ENCODE results near the gene CRYBG3. TPM values are rescaled to one million over a fixed set of nuclear protein-coding genes. Genes with fewer than 3 reads are reported as not detected.
A peak's percentile ranks its signal among the peaks of the same experiment; 100 is the strongest.

CRYBG3 gene
- total RNA-seq: 10 to 100 TPM; 11.6 to 12.3 TPM
- polyA plus RNA-seq: 1 to 10 TPM in 1 of 2 donors, under 1 TPM in 1; 0.83 to 3.4 TPM

DNA sequence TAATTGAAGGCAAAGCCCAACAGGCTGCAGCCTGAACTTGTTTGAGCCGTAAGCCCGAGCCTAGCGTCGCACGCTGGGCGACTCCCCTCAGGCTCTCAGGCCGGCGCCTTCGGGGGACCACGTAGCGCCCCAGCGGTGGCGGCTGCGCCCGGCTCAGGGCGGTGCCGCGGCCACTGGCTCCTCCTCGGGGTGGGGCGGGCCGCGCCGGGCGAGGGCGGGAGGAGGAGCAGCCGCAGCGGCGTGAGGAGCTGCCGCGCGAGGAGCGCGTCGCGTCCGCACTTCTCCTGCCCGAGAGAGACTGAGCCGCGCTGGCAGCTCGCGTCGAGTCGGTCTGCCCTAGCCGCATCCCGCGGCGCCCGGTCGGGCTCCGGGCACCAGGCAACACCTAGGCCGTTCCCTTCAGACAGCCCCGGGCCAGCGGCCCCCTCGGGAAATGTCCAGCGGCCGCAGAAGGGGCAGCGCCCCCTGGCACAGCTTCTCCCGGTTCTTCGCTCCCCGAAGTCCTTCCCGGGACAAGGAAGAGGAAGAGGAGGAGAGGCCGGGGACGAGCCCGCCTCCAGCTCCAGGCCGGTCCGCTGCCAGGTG lies at the start of gene CRYBG3:
Gene CRYBG3 (plus strand): TSS at position 238 of the 585 bp plus-strand sequence. CDS start 196 bp downstream, at position 434.
- peak; percentile 78 to 86 (median 85) for DNase-seq
- H3K36me3 Mint-ChIP-seq: peaks cover 0 to 8% of the 10 kb centered on the region in 2 donors
- peak within 1 kb of the TSS; percentile 87 to 97 (median 94) for H3K27ac Mint-ChIP-seq
- peaks cover 0 to 2% of the 10 kb centered on the region in 2 donors for H3K27me3 Mint-ChIP-seq
- peak within 1 kb of the TSS; percentile 96 to 99 (median 98) for H3K4me3 Mint-ChIP-seq
- no peaks in the 10 kb centered on the region for H3K36me3 ChIP-seq (ENCODE audit: insufficient read depth, low read length)
- intact Hi-C loops (cut with micrococcal nuclease): loop anchor here (1.0 to 2.0 kb wide), 6 partner anchors 29 to 201 kb away; partner anchors contain the start of genes ARL6 and RIOX2
- no peaks in the 10 kb centered on the region for H3K9me3 Mint-ChIP-seq
- peak within 1 kb of the TSS; percentile 48 for H3K27ac ChIP-seq (ENCODE audit: low read depth, low read length)
- no peaks in the 10 kb centered on the region for H3K27me3 ChIP-seq (ENCODE audit: insufficient read depth, low read length)
- H3K9me3 ChIP-seq (ENCODE audit: control insufficient read depth in 1 of 2, low read length in 2 of 2): no peaks in the 10 kb centered on the region
- ChIA-PET POLR2A (ENCODE audit: partially characterized antibody) (interaction anchor here (0.6 to 3.5 kb wide), 26 partner anchors 10 to 771 kb away, joined by 3 to 26 read pairs (median 3); partner anchors contain the start of genes ARL6, CLDND1 and CPOX), CTCF (ENCODE audit: partially characterized antibody) (interaction anchor here (0.6 to 4.4 kb wide), 18 partner anchors 11 to 201 kb away, joined by 3 to 24 read pairs (median 5); partner anchors contain the start of gene ARL6)
- H3K4me1 ChIP-seq (ENCODE audit: insufficient read depth, low read length): peaks cover 21% of the 10 kb centered on the region
- H3K4me1 Mint-ChIP-seq: peaks cover 24 to 38% (median 27%) of the 10 kb centered on the region in 4 donors
- H3K4me3 ChIP-seq (ENCODE audit: low read length in 2 of 2): peak within 1 kb of the TSS; percentile 55 to 76

DNA sequence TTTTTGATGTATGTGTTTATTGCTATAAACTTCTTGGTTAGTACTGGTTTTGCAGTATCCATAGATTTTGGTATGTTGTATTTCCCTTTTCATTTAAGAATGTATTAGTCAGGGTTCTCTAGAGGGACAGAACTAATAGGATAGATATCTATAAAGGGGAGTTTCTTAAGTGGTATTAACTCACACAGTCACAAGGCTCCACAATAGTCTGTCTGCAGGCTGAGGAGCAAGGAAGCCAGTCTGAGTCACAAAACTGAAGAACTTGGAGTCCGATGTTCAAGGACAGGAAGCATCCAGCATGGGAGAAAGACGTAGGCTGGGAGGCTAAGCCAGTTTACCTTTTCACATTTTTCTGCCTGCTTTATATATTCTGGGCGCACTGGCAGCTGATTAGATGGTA lies 48.9 kb upstream of the CRYBG3 start:
- H3K27me3 ChIP-seq (ENCODE audit: insufficient read depth, low read length): no peaks in the 10 kb centered on the region
- ChIA-PET CTCF (ENCODE audit: partially characterized antibody) (no interaction called here), POLR2A (ENCODE audit: partially characterized antibody) (no interaction called here)
- no peak overlapping the region for H3K27ac ChIP-seq (ENCODE audit: low read depth, low read length)
- DNase-seq: no peak
- peaks cover 52 to 64% of the 10 kb centered on the region in 2 donors for H3K36me3 Mint-ChIP-seq
- H3K9me3 Mint-ChIP-seq: peaks cover 0 to 2% (median 0%) of the 10 kb centered on the region in 8 donors
- H3K4me1 Mint-ChIP-seq: peaks cover 0 to 3% (median under 1%) of the 10 kb centered on the region in 4 donors
- no peaks in the 10 kb centered on the region for H3K36me3 ChIP-seq (ENCODE audit: insufficient read depth, low read length)
- no peak overlapping the region for H3K27ac Mint-ChIP-seq
- H3K4me3 ChIP-seq (ENCODE audit: low read length in 2 of 2): no peak overlapping the region
- H3K9me3 ChIP-seq (ENCODE audit: control insufficient read depth in 1 of 2, low read length in 2 of 2): no peaks in the 10 kb centered on the region
- no peak overlapping the region for H3K4me3 Mint-ChIP-seq
- no peaks in the 10 kb centered on the region for H3K27me3 Mint-ChIP-seq
- H3K4me1 ChIP-seq (ENCODE audit: insufficient read depth, low read length): no peaks in the 10 kb centered on the region
- intact Hi-C loops (cut with micrococcal nuclease): no loop called here

DNA sequence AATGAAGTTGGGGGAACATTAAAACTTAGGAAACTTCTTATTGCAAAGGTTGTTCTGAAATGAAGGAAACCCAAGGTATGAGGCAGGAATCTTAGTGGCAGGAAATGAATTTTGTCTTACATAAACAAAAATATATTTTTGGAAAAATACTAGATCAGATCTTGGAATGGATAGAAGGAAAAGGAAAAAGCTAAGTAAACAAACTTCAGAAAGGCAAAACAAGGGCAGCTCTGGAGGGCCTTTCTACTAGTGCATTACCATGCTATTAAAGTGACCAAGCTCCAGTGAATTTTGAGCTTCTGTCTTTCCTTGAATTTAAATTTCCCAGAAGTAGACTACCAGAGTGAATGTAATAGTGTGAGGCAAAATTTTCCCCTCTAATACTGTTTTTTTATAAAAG lies 43.7 kb upstream of the CRYBG3 start:
- DNase-seq: no peak
- Mint-ChIP-seq H3K4me1 (no peaks in the 10 kb centered on the region), H3K27me3 (no peaks in the 10 kb centered on the region), H3K27ac (no peak overlapping the region), H3K9me3 (no peaks in the 10 kb centered on the region), H3K4me3 (no peak overlapping the region), H3K36me3 (peaks cover 22 to 40% of the 10 kb centered on the region in 2 donors)
- Histone ChIP-seq H3K36me3 (ENCODE audit: insufficient read depth, low read length) (no peaks in the 10 kb centered on the region), H3K4me3 (ENCODE audit: low read length in 2 of 2) (no peak overlapping the region), H3K27me3 (ENCODE audit: insufficient read depth, low read length) (no peaks in the 10 kb centered on the region), H3K4me1 (ENCODE audit: insufficient read depth, low read length) (no peaks in the 10 kb centered on the region), H3K9me3 (ENCODE audit: control insufficient read depth in 1 of 2, low read length in 2 of 2) (no peaks in the 10 kb centered on the region), H3K27ac (ENCODE audit: low read depth, low read length) (no peak overlapping the region)
- intact Hi-C loops (cut with micrococcal nuclease): no loop called here
- ChIA-PET CTCF (ENCODE audit: partially characterized antibody) (no interaction called here), POLR2A (ENCODE audit: partially characterized antibody) (no interaction called here)

DNA sequence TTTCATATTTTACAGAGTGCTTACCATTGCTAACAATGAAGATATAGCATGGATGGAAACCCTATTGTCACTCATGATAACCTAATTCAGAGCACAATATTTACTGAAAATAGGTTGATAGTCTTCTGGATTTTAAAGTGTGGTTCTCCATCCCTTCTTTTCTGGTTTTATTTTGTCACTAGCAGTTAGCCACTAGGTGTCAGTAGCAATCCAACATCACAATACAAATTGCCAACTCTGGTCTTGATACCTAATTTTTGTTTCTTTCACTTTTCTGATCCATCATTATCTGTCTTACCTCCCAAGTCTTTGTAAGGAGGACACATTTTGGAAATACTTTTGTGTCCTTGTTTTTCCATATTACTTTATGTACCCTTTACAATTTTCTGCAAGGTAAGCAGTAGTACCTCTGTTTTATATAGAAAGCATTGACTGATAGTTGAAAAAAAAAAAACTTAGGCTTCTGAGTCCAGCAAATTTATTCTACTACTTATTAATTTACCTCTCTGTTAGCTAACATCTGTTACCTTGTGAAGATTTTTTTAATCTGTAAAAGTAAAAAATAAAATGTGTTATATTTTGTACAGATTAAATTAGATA lies 28.3 kb upstream of the CRYBG3 start:
- Mint-ChIP-seq H3K9me3 (no peaks in the 10 kb centered on the region), H3K27ac (no peak overlapping the region), H3K27me3 (no peaks in the 10 kb centered on the region), H3K36me3 (peaks cover under 1% of the 10 kb centered on the region in 2 donors), H3K4me3 (no peak overlapping the region), H3K4me1 (no peaks in the 10 kb centered on the region)
- intact Hi-C loops (cut with micrococcal nuclease): loop anchor here (1.0 kb wide), 5 partner anchors 28 to 536 kb away; no protein-coding TSS in a partner anchor
- ChIA-PET CTCF (ENCODE audit: partially characterized antibody) (interaction anchor here (0.7 to 6.0 kb wide), 11 partner anchors 28 to 245 kb away, joined by 3 to 174 read pairs (median 4); partner anchors contain the start of genes CRYBG3 and RIOX2), POLR2A (ENCODE audit: partially characterized antibody) (interaction anchor here (1.2 kb wide), 1 partner anchor 29 kb away, joined by 3 read pairs; the partner anchor contains the start of gene ARL6)
- H3K4me3 ChIP-seq (ENCODE audit: low read length in 2 of 2): no peak overlapping the region
- H3K27me3 ChIP-seq (ENCODE audit: insufficient read depth, low read length): no peaks in the 10 kb centered on the region
- no peaks in the 10 kb centered on the region for H3K36me3 ChIP-seq (ENCODE audit: insufficient read depth, low read length)
- H3K4me1 ChIP-seq (ENCODE audit: insufficient read depth, low read length): no peaks in the 10 kb centered on the region
- H3K9me3 ChIP-seq (ENCODE audit: control insufficient read depth in 1 of 2, low read length in 2 of 2): no peaks in the 10 kb centered on the region
- DNase-seq: peak; percentile 41 to 66 (median 61)
- H3K27ac ChIP-seq (ENCODE audit: low read depth, low read length): no peak overlapping the region

DNA sequence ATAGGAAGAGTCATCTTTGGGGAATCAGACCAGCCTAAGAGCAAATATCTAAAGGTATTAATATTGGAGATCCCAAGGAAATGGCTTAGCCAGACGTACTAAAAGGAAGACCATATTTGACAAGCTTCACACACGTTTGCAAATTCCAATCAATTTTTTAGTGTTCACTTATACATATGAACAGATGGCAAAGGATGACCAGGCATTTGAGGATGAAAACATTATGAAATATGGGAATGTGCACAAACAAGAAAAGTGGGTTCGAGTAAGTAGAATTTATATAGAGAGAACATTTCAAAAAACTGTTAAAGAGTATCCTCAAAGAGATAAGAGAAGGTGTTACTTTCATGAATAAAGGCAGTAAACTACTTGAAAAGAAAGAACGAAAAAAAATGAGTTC lies 25.9 kb upstream of the CRYBG3 start:
- Histone ChIP-seq H3K36me3 (ENCODE audit: insufficient read depth, low read length) (no peaks in the 10 kb centered on the region), H3K27me3 (ENCODE audit: insufficient read depth, low read length) (no peaks in the 10 kb centered on the region), H3K4me3 (ENCODE audit: low read length in 2 of 2) (no peak overlapping the region), H3K9me3 (ENCODE audit: control insufficient read depth in 1 of 2, low read length in 2 of 2) (no peaks in the 10 kb centered on the region), H3K4me1 (ENCODE audit: insufficient read depth, low read length) (no peaks in the 10 kb centered on the region), H3K27ac (ENCODE audit: low read depth, low read length) (no peak overlapping the region)
- intact Hi-C loops (cut with micrococcal nuclease): no loop called here
- ChIA-PET POLR2A (ENCODE audit: partially characterized antibody) (no interaction called here), CTCF (ENCODE audit: partially characterized antibody) (interaction anchor here (1.3 to 6.0 kb wide), 2 partner anchors 17 to 228 kb away, joined by 4 to 174 read pairs; no protein-coding TSS in a partner anchor)
- DNase-seq: no peak
- H3K27me3 Mint-ChIP-seq: no peaks in the 10 kb centered on the region
- no peak overlapping the region for H3K4me3 Mint-ChIP-seq
- H3K9me3 Mint-ChIP-seq: no peaks in the 10 kb centered on the region
- no peak overlapping the region for H3K27ac Mint-ChIP-seq
- peaks cover under 1 to 4% of the 10 kb centered on the region in 2 donors for H3K36me3 Mint-ChIP-seq
- H3K4me1 Mint-ChIP-seq: no peaks in the 10 kb centered on the region

DNA sequence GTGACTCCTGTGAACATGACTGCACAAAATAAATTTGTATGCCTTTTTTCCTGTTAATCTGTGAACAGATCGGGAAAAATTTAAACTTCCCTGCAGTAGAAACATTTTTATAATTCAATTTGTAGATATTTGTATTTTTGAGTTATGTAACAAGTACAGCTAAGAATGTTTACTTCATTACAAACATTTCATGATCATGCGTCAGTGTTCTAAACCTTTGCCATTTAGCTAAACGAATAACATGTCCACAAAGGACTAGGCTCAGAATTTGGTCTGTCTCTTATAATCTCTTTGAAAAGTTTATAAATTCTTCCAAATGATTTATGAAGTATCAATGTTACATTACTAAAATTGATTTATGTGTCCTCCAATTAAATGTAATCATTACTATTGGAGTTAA lies 17.3 kb upstream of the CRYBG3 start:
- POLR2A ChIA-PET (ENCODE audit: partially characterized antibody): no interaction called here
- peaks cover 0 to 3% of the 10 kb centered on the region in 2 donors for H3K27me3 Mint-ChIP-seq

DNA sequence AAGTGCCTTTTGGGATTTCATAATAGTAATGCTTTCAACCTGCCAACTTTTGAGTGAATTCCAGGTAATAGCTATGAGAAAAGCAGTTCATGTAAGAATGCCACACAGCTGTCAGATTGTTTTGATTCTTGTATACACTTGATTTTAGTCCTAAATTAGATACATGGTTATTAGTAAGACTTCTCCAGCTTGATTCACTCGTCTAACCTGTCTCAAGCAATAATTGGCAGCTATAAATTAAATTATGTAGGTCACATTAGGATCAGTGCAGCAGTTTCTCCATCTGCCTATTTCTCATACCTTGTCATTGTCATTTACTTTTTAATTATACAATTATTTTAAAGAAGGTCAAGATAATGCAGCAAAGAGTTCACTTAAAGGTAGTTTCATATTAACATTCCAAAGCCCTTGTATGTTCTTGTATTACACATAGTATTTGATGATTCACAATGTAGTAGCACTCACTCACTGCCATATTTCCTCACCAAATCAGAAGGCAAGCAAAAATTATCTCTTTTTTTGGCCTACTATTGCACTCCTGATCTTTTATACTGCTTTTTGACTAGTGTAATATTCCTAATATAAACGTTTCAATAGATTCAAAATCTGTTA lies 10.9 kb upstream of the CRYBG3 start:
- H3K4me3 Mint-ChIP-seq: no peak overlapping the region
- H3K4me3 ChIP-seq (ENCODE audit: low read length in 2 of 2): no peak overlapping the region
- ChIA-PET POLR2A (ENCODE audit: partially characterized antibody) (interaction anchor here (0.9 kb wide), 1 partner anchor 10 kb away, joined by 3 read pairs; no protein-coding TSS in a partner anchor), CTCF (ENCODE audit: partially characterized antibody) (interaction anchor here (0.9 to 1.7 kb wide), 2 partner anchors 11 to 212 kb away, joined by 3 to 4 read pairs; partner anchors contain the start of gene CRYBG3)
- H3K36me3 ChIP-seq (ENCODE audit: insufficient read depth, low read length): no peaks in the 10 kb centered on the region
- peaks cover 0 to 10% (median 6%) of the 10 kb centered on the region in 4 donors for H3K4me1 Mint-ChIP-seq
- H3K27me3 Mint-ChIP-seq: peaks cover 0 to 4% of the 10 kb centered on the region in 2 donors
- no peaks in the 10 kb centered on the region for H3K9me3 ChIP-seq (ENCODE audit: control insufficient read depth in 1 of 2, low read length in 2 of 2)
- no peak overlapping the region for H3K27ac ChIP-seq (ENCODE audit: low read depth, low read length)
- peaks cover 0 to 2% (median 0%) of the 10 kb centered on the region in 8 donors for H3K9me3 Mint-ChIP-seq
- H3K27me3 ChIP-seq (ENCODE audit: insufficient read depth, low read length): no peaks in the 10 kb centered on the region
- peaks cover 6% of the 10 kb centered on the region for H3K4me1 ChIP-seq (ENCODE audit: insufficient read depth, low read length)
- no peak overlapping the region for H3K27ac Mint-ChIP-seq
- DNase-seq: no peak
- H3K36me3 Mint-ChIP-seq: no peaks in the 10 kb centered on the region
- intact Hi-C loops (cut with micrococcal nuclease): no loop called here

More for the DNA sequence above, 17.3 kb upstream of the CRYBG3 start:
- no peak overlapping the region for H3K27ac ChIP-seq (ENCODE audit: low read depth, low read length)
- no peaks in the 10 kb centered on the region for H3K4me1 ChIP-seq (ENCODE audit: insufficient read depth, low read length)
- H3K4me3 Mint-ChIP-seq: no peak overlapping the region
- H3K9me3 ChIP-seq (ENCODE audit: control insufficient read depth in 1 of 2, low read length in 2 of 2): no peaks in the 10 kb centered on the region
- H3K27me3 ChIP-seq (ENCODE audit: insufficient read depth, low read length): no peaks in the 10 kb centered on the region
- CTCF ChIA-PET (ENCODE audit: partially characterized antibody): interaction anchor here (0.7 to 1.2 kb wide), 3 partner anchors 10 to 349 kb away, joined by 3 to 5 read pairs (median 4); no protein-coding TSS in a partner anchor
- no peak overlapping the region for H3K27ac Mint-ChIP-seq
- no peak for DNase-seq
- peaks cover 3 to 8% of the 10 kb centered on the region in 2 donors for H3K36me3 Mint-ChIP-seq
- no peaks in the 10 kb centered on the region for H3K9me3 Mint-ChIP-seq
- no peak overlapping the region for H3K4me3 ChIP-seq (ENCODE audit: low read length in 2 of 2)
- no peaks in the 10 kb centered on the region for H3K4me1 Mint-ChIP-seq
- intact Hi-C loops (cut with micrococcal nuclease): no loop called here
- no peaks in the 10 kb centered on the region for H3K36me3 ChIP-seq (ENCODE audit: insufficient read depth, low read length)

Data from CD4-positive, alpha-beta memory T cell (primary cell).